Measurements from ENCODE around the gene SCNN1A. TPM values are rescaled to one million over a fixed set of nuclear protein-coding genes. Genes with fewer than 3 reads are reported as not detected.

Gene SCNN1A
- total RNA-seq, 1 experiment from 2014 or later, result 118 TPM

DNA sequence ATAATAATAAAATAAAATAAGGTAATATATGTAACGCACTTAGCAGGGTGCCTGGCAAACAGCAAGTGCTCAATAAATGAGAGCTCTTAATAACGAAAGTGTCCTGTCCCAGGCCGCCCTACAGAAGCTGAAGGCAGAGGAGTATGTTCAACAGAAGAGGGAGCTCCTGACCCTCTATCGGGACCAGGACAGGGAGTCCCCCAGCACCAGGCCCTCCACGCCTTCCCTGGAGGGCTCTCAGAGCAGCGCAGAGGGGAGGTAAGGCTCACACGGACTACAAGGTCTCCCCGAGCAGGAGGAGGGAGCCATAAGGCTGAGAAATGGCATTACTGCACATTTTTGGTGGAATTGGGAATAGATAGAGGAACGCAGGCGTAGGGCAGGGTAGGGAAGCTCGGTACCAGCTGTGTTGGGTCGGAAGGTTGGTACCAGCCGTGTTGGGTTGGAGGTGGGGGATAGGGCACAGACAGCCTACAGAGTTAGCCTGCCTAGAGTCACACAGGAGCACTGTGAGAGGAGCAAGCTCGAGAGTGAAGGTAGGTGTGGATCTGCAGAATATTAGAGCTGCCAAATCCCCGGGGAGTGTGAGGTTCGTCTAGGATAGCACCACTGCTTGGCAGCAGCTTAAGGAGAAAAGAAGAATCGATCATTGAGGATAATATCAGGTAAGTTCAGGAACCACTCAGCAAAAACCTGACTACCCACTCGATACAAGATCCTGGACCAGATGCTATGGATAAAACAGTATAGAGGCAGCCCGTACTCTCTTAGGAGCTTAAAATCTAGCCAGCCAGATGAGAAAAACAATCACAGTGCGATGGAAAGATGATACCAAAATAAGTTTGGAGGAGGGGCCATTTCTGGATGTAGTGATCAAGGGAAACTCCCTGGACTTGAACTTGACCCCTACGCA, 48.8 kb downstream of the SCNN1A start:
- Histone ChIP-seq H3K4me3 (replicated peaks in 1 of 2; ENCODE audit: low read depth in 1 of 2, low read length in 2 of 2) (no peak overlapping the region), H3K9me3 (ENCODE audit: control insufficient read depth in 1 of 2, insufficient read depth in 1 of 2, low read depth in 1 of 2, low read length in 2 of 2) (no peaks in the 10 kb centered on the region), H2AFZ (ENCODE audit: low read depth, low read length, poor library complexity, severe bottlenecking) (no peak overlapping the region), H3K9me2 (ENCODE audit: insufficient read depth) (no peaks in the 10 kb centered on the region), H3K79me2 (ENCODE audit: insufficient read depth, low read length) (0 out of 2 replicates have a peak, but pooled peaks cover 6% of the 10 kb centered on the region), H3K27ac (ENCODE audit: low read depth, low read length) (no peak overlapping the region), H3K4me2 (ENCODE audit: low read length) (no peak overlapping the region), H4K20me1 (ENCODE audit: insufficient read depth) (no peaks in the 10 kb centered on the region), H3K27me3 (ENCODE audit: insufficient read depth, low read length) (no peaks in the 10 kb centered on the region), H3K4me1 (ENCODE audit: control insufficient read depth in 1 of 2, insufficient read depth in 2 of 2, low read length in 2 of 2) (peaks cover 12 to 37% of the 10 kb centered on the region in 2 experiments), H3K36me3 (ENCODE audit: control insufficient read depth in 1 of 2, insufficient read depth in 2 of 2, low read length in 2 of 2) (peaks cover 23 to 30% of the 10 kb centered on the region in 2 experiments), H3K9ac (ENCODE audit: low read length) (no peak overlapping the region)
- ATAC-seq (peak; percentile 70), DNase-seq (ENCODE audit: low read depth, low spot score) (no peak)
- ChIA-PET RAD21 (ENCODE audit: low non-redundant PET in 1 of 2, low total read pairs in 2 of 2, uncharacterized antibody in 2 of 2, unreplicated experiment in 2 of 2) (interaction anchor here (0.9 to 1.2 kb wide), 3 partner anchors 29 to 139 kb away, joined by 3 to 4 read pairs (median 3); partner anchors contain the start of gene SCNN1A (in 1 of the 2)), POLR2A (interaction anchor here (0.6 to 2.4 kb wide), 9 partner anchors 10 to 208 kb away, joined by 3 to 24 read pairs (median 4); partner anchors contain the start of genes GAPDH and VAMP1), CTCF (interaction anchor here (0.7 to 2.0 kb wide), 14 partner anchors 9 to 259 kb away, joined by 3 to 28 read pairs (median 4); partner anchors contain the start of genes SCNN1A and VAMP1)
- no TSS peak for BruUV-seq (replicated peaks)
- intact Hi-C loops (cut with micrococcal nuclease), result no loop called here
- TF ChIP-seq YY1 (IDR thresholded peaks at IDR 0.05; ENCODE audit: extremely low read depth, insufficient replicate concordance, low read depth, low read length), result no peak
- TF ChIP-seq RAD21 (IDR thresholded peaks at IDR 0.05; ENCODE audit: low read depth), result peak; percentile 77
- TF ChIP-seq, protein P1, sequence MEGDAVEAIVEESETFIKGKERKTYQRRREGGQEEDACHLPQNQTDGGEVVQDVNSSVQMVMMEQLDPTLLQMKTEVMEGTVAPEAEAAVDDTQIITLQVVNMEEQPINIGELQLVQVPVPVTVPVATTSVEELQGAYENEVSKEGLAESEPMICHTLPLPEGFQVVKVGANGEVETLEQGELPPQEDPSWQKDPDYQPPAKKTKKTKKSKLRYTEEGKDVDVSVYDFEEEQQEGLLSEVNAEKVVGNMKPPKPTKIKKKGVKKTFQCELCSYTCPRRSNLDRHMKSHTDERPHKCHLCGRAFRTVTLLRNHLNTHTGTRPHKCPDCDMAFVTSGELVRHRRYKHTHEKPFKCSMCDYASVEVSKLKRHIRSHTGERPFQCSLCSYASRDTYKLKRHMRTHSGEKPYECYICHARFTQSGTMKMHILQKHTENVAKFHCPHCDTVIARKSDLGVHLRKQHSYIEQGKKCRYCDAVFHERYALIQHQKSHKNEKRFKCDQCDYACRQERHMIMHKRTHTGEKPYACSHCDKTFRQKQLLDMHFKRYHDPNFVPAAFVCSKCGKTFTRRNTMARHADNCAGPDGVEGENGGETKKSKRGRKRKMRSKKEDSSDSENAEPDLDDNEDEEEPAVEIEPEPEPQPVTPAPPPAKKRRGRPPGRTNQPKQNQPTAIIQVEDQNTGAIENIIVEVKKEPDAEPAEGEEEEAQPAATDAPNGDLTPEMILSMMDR (IDR thresholded peaks at IDR 0.05 in 2 of 3, conservative IDR thresholded peaks at IDR 0.05 in 1 of 3; ENCODE audit: borderline replicate concordance in 1 of 3, insufficient read depth in 1 of 3, low read depth in 2 of 3, low read length in 2 of 3), result peak; percentile 31 to 54 (median 42); a peak in 5 of 6 replicates
- TF ChIP-seq POLR2AphosphoS5 (IDR thresholded peaks at IDR 0.05; ENCODE audit: low read depth, low read length), result peak; percentile 44; the same call in 1 of the 2 replicates
